Liver (tissue), 9 donors: Measurements from ENCODE around the gene HS1BP3. TPM values are rescaled to one million over a fixed set of nuclear protein-coding genes. Genes with fewer than 3 reads are reported as not detected.

Experiments
- DNase-seq: peaks from one replicate; pipeline ENCODE4 v3.0.0-alpha.2; 2017; ENCODE audit warnings: low spot score
- H3K27ac ChIP-seq, 2 donors: one replicate each; pipeline ENCODE4 v1.7.0; 2013; ENCODE audit warnings: inconsistent platforms in 2 of 2, low read length in 2 of 2, control low read depth in 1 of 2, low read depth in 1 of 2, mild to moderate bottlenecking in 1 of 2
- H3K27me3 ChIP-seq, 4 donors: one replicate each; pipeline versions ENCODE4 v1.6.1 to v1.7.0; 2013; ENCODE audit warnings: low read length in 3 of 4, inconsistent platforms in 1 of 4, mild to moderate bottlenecking in 1 of 4, moderate library complexity in 1 of 4; ENCODE audit not compliant: control insufficient read depth in 4 of 4, insufficient read depth in 4 of 4
- H3K36me3 ChIP-seq, 4 donors: one replicate each; pipeline versions ENCODE4 v1.6.1 to v1.7.0; 2013; ENCODE audit warnings: low read length in 3 of 4, mild to moderate bottlenecking in 3 of 4, low read depth in 1 of 4, moderate library complexity in 1 of 4; ENCODE audit not compliant: control insufficient read depth in 4 of 4, insufficient read depth in 3 of 4
- H3K4me1 ChIP-seq, 4 donors: one replicate each; pipeline versions ENCODE4 v1.6.1 to v1.7.0; 2013; ENCODE audit warnings: low read length in 3 of 4, mild to moderate bottlenecking in 3 of 4, moderate library complexity in 1 of 4; ENCODE audit not compliant: control insufficient read depth in 4 of 4, insufficient read depth in 4 of 4
- H3K4me3 ChIP-seq, 3 donors: one replicate each; pipeline versions ENCODE4 v1.6.1 to v1.7.0; 2013; ENCODE audit warnings: low read length in 3 of 3, control low read depth in 1 of 3, low read depth in 1 of 3, mild to moderate bottlenecking in 1 of 3
- H3K9ac ChIP-seq, 2 donors: one replicate each; pipeline ENCODE4 v1.7.0; 2013; ENCODE audit warnings: low read length in 2 of 2, mild to moderate bottlenecking in 2 of 2, moderate library complexity in 2 of 2, control low read depth in 1 of 2, low read depth in 1 of 2
- H3K9me3 ChIP-seq, 4 donors: one replicate each; pipeline versions ENCODE4 v1.6.1 to v1.7.0; 2013; ENCODE audit warnings: low read length in 3 of 4; ENCODE audit not compliant: control insufficient read depth in 4 of 4
- ATF3 ChIP-seq: IDR thresholded peaks from 2 replicates; pipeline ENCODE4 v1.6.1; 2016; ENCODE audit warnings: antibody characterized with exemption
- CTCF ChIP-seq: fragments of 150-350 bp; IDR thresholded peaks from 2 replicates; pipeline ENCODE4 v1.5.1; 2017; ENCODE audit warnings: improper control_type of control experiment, low read depth, low read length; ENCODE audit not compliant: missing input control
- EGR1 ChIP-seq, 2 donors: IDR thresholded peaks; 2 replicates each; pipeline ENCODE4 v1.6.1; 2016 to 2018; ENCODE audit warnings: antibody characterized with exemption in 2 of 2, low read depth in 2 of 2
- FOXA1 ChIP-seq: IDR thresholded peaks from 2 replicates; pipeline ENCODE4 v1.6.1; 2016; ENCODE audit warnings: antibody characterized with exemption
- FOXA2 ChIP-seq: IDR thresholded peaks from 2 replicates; pipeline ENCODE4 v1.6.1; 2016; ENCODE audit warnings: antibody characterized with exemption
- GABPA ChIP-seq, 2 donors: IDR thresholded peaks in 1 of 2; conservative IDR thresholded peaks in 1 of 2; 2 replicates each; pipeline ENCODE4 v1.6.1; 2016; ENCODE audit warnings: antibody characterized with exemption in 2 of 2, mild to moderate bottlenecking in 1 of 2, moderate library complexity in 1 of 2
- HNF4A ChIP-seq, 2 donors: conservative IDR thresholded peaks; 2 replicates each; pipeline ENCODE4 v1.6.1; 2016; ENCODE audit warnings: antibody characterized with exemption in 2 of 2, mild to moderate bottlenecking in 2 of 2
- HNF4G ChIP-seq: IDR thresholded peaks from 2 replicates; pipeline ENCODE4 v1.6.1; 2016; ENCODE audit warnings: antibody characterized with exemption
- JUND ChIP-seq, 2 donors: IDR thresholded peaks; 2 replicates each; pipeline ENCODE4 v1.6.1; 2016; ENCODE audit warnings: antibody characterized with exemption in 2 of 2
- MAX ChIP-seq: IDR thresholded peaks from 2 replicates; pipeline ENCODE4 v1.6.1; 2016; ENCODE audit warnings: antibody characterized with exemption
- NR2F2 ChIP-seq: IDR thresholded peaks from 2 replicates; pipeline ENCODE4 v1.6.1; 2016; ENCODE audit warnings: antibody characterized with exemption
- RAD21 ChIP-seq, 2 donors: IDR thresholded peaks; 2 replicates each; pipeline ENCODE4 v1.6.1; 2016; ENCODE audit warnings: antibody characterized with exemption in 2 of 2, mild to moderate bottlenecking in 2 of 2
- REST ChIP-seq: IDR thresholded peaks from 2 replicates; pipeline ENCODE4 v1.6.1; 2016; ENCODE audit warnings: antibody characterized with exemption, mild to moderate bottlenecking
- RXRA ChIP-seq, 2 donors: IDR thresholded peaks; 2 replicates each; pipeline ENCODE4 v1.6.1; 2017 to 2018; ENCODE audit warnings: antibody characterized with exemption in 2 of 2, mild to moderate bottlenecking in 1 of 2
- SP1 ChIP-seq: IDR thresholded peaks from 2 replicates; pipeline ENCODE4 v1.6.1; 2018; ENCODE audit warnings: antibody characterized with exemption, mild to moderate bottlenecking
- TAF1 ChIP-seq: conservative IDR thresholded peaks from 2 replicates; pipeline ENCODE4 v1.6.1; 2016; ENCODE audit warnings: antibody characterized with exemption, mild to moderate bottlenecking
- YY1 ChIP-seq: IDR thresholded peaks from 2 replicates; pipeline ENCODE4 v1.6.1; 2016; ENCODE audit warnings: antibody characterized with exemption, mild to moderate bottlenecking
- ZBTB33 ChIP-seq: IDR thresholded peaks from 2 replicates; pipeline ENCODE4 v1.6.1; 2016; ENCODE audit warnings: antibody characterized with exemption
- WGBS: extraction: QIAGEN DNeasy Blood & Tissue Kit; methylation state at CpG from one replicate; pipeline ENCODE4 v1.1.7; 2013; 5-methylcytosine and 5-hydroxymethylcytosine counted together
- polyA plus RNA-seq, 2 donors: library from polyadenylated mRNA; stranded (reverse) in 1 of 2; unstranded in 1 of 2; fragments of 200-250 nt in 1 of 2; fragments of >200 nt in 1 of 2; fragmentation: Nextera tagmentation in 1 of 2; extraction: Ambion mirVana in 1 of 2; gene quantifications; one replicate each; pipeline versions ENCODE4 v1.2.1 to v1.2.3, GENCODE V29; 2013 to 2015
- total RNA-seq, 2 donors: library from RNA; depleted of rRNA; stranded (reverse); fragments of >200 nt; gene quantifications; one replicate each; pipeline ENCODE4 v1.2.3, GENCODE V29; 2014
- donor health status: healthy.
- donor health status: healthy.
- donor health status: healthy.
- donor health status: healthy.
- donor health status: healthy.

HS1BP3 gene
- total and polyA plus RNA-seq, 4 donors = 7.7 to 15.4 (median 10.9) TPM

- WGBS = 73% methylated on average over 18 of the region's 18 CpGs
Measured at GRCh38 chr2:20672201-20672951, 21.5 kb upstream of the HS1BP3 start.

GRCh38 chr2:20671736-20672080 lies 20.8 kb upstream of the HS1BP3 start:
- Histone ChIP-seq H3K27me3 (no peaks in the 10 kb centered on the region), H3K27ac (no peak overlapping the region), H3K9me3 (no peaks in the 10 kb centered on the region), H3K4me1 (peaks cover 19 to 38% (median 28%) of the 10 kb centered on the region in 4 donors), H3K9ac (no peak overlapping the region), H3K4me3 (no peak overlapping the region), H3K36me3 (peaks cover 3% of the 10 kb centered on the region in 4 donors)
- no peak for TF ChIP-seq ATF3
- TF ChIP-seq REST = no peak
- TF ChIP-seq ZBTB33 = no peak
- TF ChIP-seq NR2F2 = no peak
- no peak for TF ChIP-seq CTCF
- TF ChIP-seq FOXA1 = no peak
- TF ChIP-seq FOXA2 = no peak
- TF ChIP-seq RXRA (IDR thresholded peaks at IDR 0.05) = no peak
- TF ChIP-seq TAF1 = no peak
- TF ChIP-seq EGR1 (IDR thresholded peaks at IDR 0.05; ENCODE audit: low read depth in 2 of 2) = no peak
- TF ChIP-seq HNF4A (conservative IDR thresholded peaks at IDR 0.05) = no peak
- no peak for TF ChIP-seq GABPA (IDR thresholded peaks at IDR 0.05 in 1 of 2, conservative IDR thresholded peaks at IDR 0.05 in 1 of 2)
- no peak for TF ChIP-seq YY1
- no peak for TF ChIP-seq HNF4G
- TF ChIP-seq MAX = no peak
- TF ChIP-seq SP1 = no peak
- no peak for TF ChIP-seq JUND (IDR thresholded peaks at IDR 0.05)
- TF ChIP-seq RAD21 (IDR thresholded peaks at IDR 0.05) = no peak
- WGBS = 69% methylated on average over 13 of the region's 13 CpGs
- no peak for DNase-seq

More at GRCh38 chr2:20672201-20672951, 21.5 kb upstream of the HS1BP3 start:
- Histone ChIP-seq H3K27me3 (no peaks in the 10 kb centered on the region), H3K27ac (no peak overlapping the region), H3K9me3 (no peaks in the 10 kb centered on the region), H3K36me3 (peaks cover 3% of the 10 kb centered on the region in 4 donors), H3K9ac (no peak overlapping the region), H3K4me1 (peaks cover 20 to 45% (median 35%) of the 10 kb centered on the region in 4 donors), H3K4me3 (no peak overlapping the region)
- no peak for TF ChIP-seq ATF3
- TF ChIP-seq ZBTB33 = no peak
- TF ChIP-seq GABPA (IDR thresholded peaks at IDR 0.05 in 1 of 2, conservative IDR thresholded peaks at IDR 0.05 in 1 of 2) = no peak
- no peak for DNase-seq
